KBM-7 (cell line): Measurements from ENCODE around the gene SHC3.

Source experiments
- DNase-seq: peaks from one replicate; pipeline ENCODE4 v3.0.0-alpha.2; 2015
- in situ Hi-C: fragments of 300-500 bp; cut with MboI; formaldehyde crosslinking; loops from 2 replicates; pipeline ENCODE4 v1.14.3; 2020; ENCODE audit warnings: low sequenced_read_pairs, low pct_unique_long_range_greater_than_20kb, mixed read lengths

SHC3 gene

GRCh38 chr9:88959727-88960469 is 218.7 kb downstream of the SHC3 start:
- in situ Hi-C loops = no loop called here
- no peak for DNase-seq

GRCh38 chr9:88957526-88957925 is 221.1 kb downstream of the SHC3 start:
- in situ Hi-C loops = no loop called here

More at GRCh38 chr9:88957526-88957925, 221.1 kb downstream of the SHC3 start:
- no peak for DNase-seq
